Astrocyte (in vitro differentiated cells and primary cell): ENCODE results near the gene PPP2R2D.

Source experiments
- EZH2 ChIP-seq: IDR thresholded peaks from 2 replicates; pipeline ENCODE4 v1.6.1; 2012; ENCODE audit warnings: mild to moderate bottlenecking, low read length, inconsistent platforms; ENCODE audit not compliant: insufficient read depth
- TF ChIP-seq, protein P1 (sequence below): IDR thresholded peaks from 2 replicates; pipeline ENCODE4 v1.5.1; 2011; ENCODE audit warnings: low read depth, mild to moderate bottlenecking, inconsistent platforms, low read length, moderate library complexity; ENCODE audit not compliant: insufficient read depth

- TF ChIP-seq, protein P1, sequence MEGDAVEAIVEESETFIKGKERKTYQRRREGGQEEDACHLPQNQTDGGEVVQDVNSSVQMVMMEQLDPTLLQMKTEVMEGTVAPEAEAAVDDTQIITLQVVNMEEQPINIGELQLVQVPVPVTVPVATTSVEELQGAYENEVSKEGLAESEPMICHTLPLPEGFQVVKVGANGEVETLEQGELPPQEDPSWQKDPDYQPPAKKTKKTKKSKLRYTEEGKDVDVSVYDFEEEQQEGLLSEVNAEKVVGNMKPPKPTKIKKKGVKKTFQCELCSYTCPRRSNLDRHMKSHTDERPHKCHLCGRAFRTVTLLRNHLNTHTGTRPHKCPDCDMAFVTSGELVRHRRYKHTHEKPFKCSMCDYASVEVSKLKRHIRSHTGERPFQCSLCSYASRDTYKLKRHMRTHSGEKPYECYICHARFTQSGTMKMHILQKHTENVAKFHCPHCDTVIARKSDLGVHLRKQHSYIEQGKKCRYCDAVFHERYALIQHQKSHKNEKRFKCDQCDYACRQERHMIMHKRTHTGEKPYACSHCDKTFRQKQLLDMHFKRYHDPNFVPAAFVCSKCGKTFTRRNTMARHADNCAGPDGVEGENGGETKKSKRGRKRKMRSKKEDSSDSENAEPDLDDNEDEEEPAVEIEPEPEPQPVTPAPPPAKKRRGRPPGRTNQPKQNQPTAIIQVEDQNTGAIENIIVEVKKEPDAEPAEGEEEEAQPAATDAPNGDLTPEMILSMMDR, result no peak
- TF ChIP-seq EZH2, result no peak
These were observed 10.6 kb downstream of the PPP2R2D start for GRCh38 chr10:131911451-131911850.
